Spleen (tissue), 13 donors: ENCODE data around the gene MXD3. TPM values are rescaled to one million over a fixed set of nuclear protein-coding genes. Genes with fewer than 3 reads are reported as not detected.
A peak's percentile ranks its signal among the peaks of the same experiment; 100 is the strongest.
"Not testable (repeated sequence)": the region's sequence is repeated elsewhere in the genome, so short reads cannot be mapped to it uniquely, and the experiment has no call there.

Experiments
- DNase-seq: peaks from one replicate; pipeline ENCODE4 v3.0.0-alpha.2; 2020
- H3K27ac ChIP-seq, 8 donors: fragments of 200-600 bp; sonication (generic) in 7 of 8; 1 replicate in 4 of 8; 2 replicates in 4 of 8; pipeline versions ENCODE4 v1.5.0 to v1.8.0; 2016 to 2021; ENCODE audit warnings: inconsistent platforms in 4 of 8, mild to moderate bottlenecking in 4 of 8, moderate library complexity in 1 of 8
- H3K27me3 ChIP-seq, 7 donors: fragments of 200-600 bp; sonication (generic) in 6 of 7; replicated peaks in 1 of 7; 1 replicate in 4 of 7; 2 replicates in 3 of 7; pipeline versions ENCODE4 v1.5.0 to v1.8.0; 2016 to 2021; ENCODE audit warnings: inconsistent platforms in 3 of 7, mild to moderate bottlenecking in 1 of 7
- H3K36me3 ChIP-seq, 6 donors: fragments of 200-600 bp; sonication (generic) in 5 of 6; 1 replicate in 4 of 6; 2 replicates in 2 of 6; pipeline versions ENCODE4 v1.5.0 to v1.8.0; 2016 to 2021; ENCODE audit warnings: inconsistent platforms in 2 of 6
- H3K4me1 ChIP-seq, 6 donors: fragments of 200-600 bp; sonication (generic) in 5 of 6; 1 replicate in 3 of 6; 2 replicates in 3 of 6; pipeline versions ENCODE4 v1.5.0 to v1.8.0; 2016 to 2021; ENCODE audit warnings: inconsistent platforms in 3 of 6
- H3K4me3 ChIP-seq, 8 donors: fragments of 200-600 bp; sonication (generic) in 7 of 8; 1 replicate in 4 of 8; 2 replicates in 4 of 8; pipeline versions ENCODE4 v1.5.0 to v1.8.0; 2016 to 2021; ENCODE audit warnings: inconsistent platforms in 4 of 8, mild to moderate bottlenecking in 4 of 8, moderate library complexity in 2 of 8
- H3K9me3 ChIP-seq, 8 donors: fragments of 200-600 bp; sonication (generic) in 7 of 8; 1 replicate in 4 of 8; 2 replicates in 4 of 8; pipeline versions ENCODE4 v1.5.0 to v1.8.0; 2016 to 2021; ENCODE audit warnings: inconsistent platforms in 4 of 8
- POLR2A ChIP-seq, 3 donors: fragments of 450-650 bp; IDR thresholded peaks; one replicate each; pipeline ENCODE4 v1.5.1; 2017; ENCODE audit warnings: antibody characterized with exemption in 3 of 3, mild to moderate bottlenecking in 1 of 3
- POLR2AphosphoS5 ChIP-seq, 3 donors: sonication (generic); formaldehyde crosslinking; IDR thresholded peaks; one replicate each; pipeline ENCODE4 v1.5.1; 2017; ENCODE audit warnings: antibody characterized with exemption in 3 of 3
- WGBS, 5 donors: extraction: QIAGEN DNeasy Blood & Tissue Kit in 3 of 5; methylation state at CpG; one replicate each; pipeline versions ENCODE4 v1.1.5 to v1.1.7; 2013 to 2018; 5-methylcytosine and 5-hydroxymethylcytosine counted together
- intact Hi-C: fragments of 100-400 bp; cut with DNase I; formaldehyde crosslinking; loops from one replicate; pipeline ENCODE4 v1.15.0; 2023; ENCODE audit warnings: low total_unique reads
- long read RNA-seq, 2 donors: transcript quantifications; one replicate each; lab custom pipeline, GENCODE V29; 2026
- polyA plus RNA-seq, 3 donors: library from polyadenylated mRNA; stranded (reverse); fragments of 200-250 nt; gene quantifications; one replicate each; pipeline ENCODE4 v1.2.1, GENCODE V29; 2013
- total RNA-seq, 7 donors: library from RNA; depleted of rRNA in 3 of 7; stranded (reverse); fragments of >200 nt in 3 of 7; fragmentation: NEBNext Ultra II Directional in 4 of 7; extraction: Animal tissue kit (Norgen Biotek cat#: 25700) in 4 of 7; gene quantifications; one replicate each; pipeline versions ENCODE4 v1.1.0 to v1.2.1, GENCODE V29; 2016 to 2021
- TF ChIP-seq, protein P1 (sequence below), 11 experiments: fragments of 200-600 bp in 7 of 11; fragments of 450-650 bp in 4 of 11; sonication (generic) in 4 of 11; IDR thresholded peaks in 8 of 11; conservative IDR thresholded peaks in 3 of 11; 1 replicate in 7 of 11; 2 replicates in 4 of 11; pipeline versions ENCODE4 v1.4.0 to v1.8.0; 2016 to 2021; ENCODE audit warnings: antibody characterized with exemption in 11 of 11, inconsistent platforms in 4 of 11, mild to moderate bottlenecking in 1 of 11
- donor health status: healthy with polysubstance abuse.
- donor health status: DM: no; HTN: no; CAD: no; lungs with moderate emphysema.
- donor health status: DM: no; HTN: no; CAD: no.
- donor health status: Bipolar disorder and iron deficiency.
- donor health status: healthy.
- donor health status: DM: no; HTN: no; CAD: no.
- donor health status: DM: yes; HTN: yes; CAD: no.

MXD3 gene, protein sequence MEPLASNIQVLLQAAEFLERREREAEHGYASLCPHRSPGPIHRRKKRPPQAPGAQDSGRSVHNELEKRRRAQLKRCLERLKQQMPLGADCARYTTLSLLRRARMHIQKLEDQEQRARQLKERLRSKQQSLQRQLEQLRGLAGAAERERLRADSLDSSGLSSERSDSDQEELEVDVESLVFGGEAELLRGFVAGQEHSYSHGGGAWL
- total RNA-seq (10 to 100 TPM; 19.3 to 80.7 (median 26.7) TPM), polyA plus RNA-seq (10 to 100 TPM; 25.9 to 32.5 (median 26.2) TPM)
- long read RNA-seq, donor 1, partial matches to known transcripts = 248 of 251 reads
- long read RNA-seq, donor 1, other reads (novel, unspliced or antisense) = 0 of 251 reads
- long read RNA-seq, donor 2, partial matches to known transcripts = 0 of 5 reads
- long read RNA-seq, donor 2, other reads (novel, unspliced or antisense) = 0 of 5 reads

DNA sequence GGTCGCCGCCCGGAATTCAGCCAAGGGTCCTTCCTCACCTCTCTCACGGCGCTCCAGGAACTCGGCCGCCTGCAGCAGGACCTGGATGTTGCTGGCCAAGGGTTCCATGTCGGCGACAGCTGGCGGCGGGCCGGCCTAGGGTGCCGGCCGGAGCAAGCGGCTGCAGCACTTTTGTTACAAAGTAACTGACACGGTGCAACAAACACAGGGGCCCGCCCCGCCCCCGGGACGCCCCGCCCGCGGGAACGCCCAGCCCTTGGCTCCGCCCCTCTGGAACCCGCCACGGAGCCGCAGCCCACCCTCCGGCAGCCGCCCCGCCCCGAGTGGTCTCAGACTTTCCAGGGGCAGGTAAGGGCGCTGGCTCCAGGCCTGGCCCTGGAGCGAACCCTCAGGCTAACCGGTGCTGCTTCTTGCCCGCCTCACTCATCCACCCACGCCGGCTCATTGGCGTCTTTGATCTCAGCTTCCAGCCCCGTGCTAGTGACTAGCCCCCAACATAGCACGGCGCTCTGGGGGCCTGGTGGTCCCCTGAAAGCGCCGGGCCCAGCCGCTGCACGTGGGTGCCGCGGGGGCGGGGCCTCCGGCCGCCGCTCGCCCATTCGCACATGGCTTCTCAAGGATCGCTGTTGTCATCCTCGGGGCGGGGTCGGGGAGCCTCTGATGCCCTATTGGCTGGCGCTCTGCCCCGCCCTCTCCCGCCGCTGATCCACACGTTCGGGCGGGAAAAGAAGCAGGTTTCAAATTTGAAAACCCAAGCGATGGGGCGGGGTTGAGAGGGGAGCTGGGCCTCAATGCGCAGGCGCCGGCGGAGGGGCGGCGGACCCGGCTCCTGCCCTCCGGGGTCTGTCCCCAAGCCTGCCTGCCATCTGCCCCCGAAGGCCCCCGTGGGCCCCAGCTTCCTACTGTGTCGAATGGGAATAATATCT is at the start of gene MXD3:
Gene MXD3 (minus strand): TSS at position 176 of the 926 bp plus-strand sequence. CDS start 68 bp downstream, at position 108.
- intact Hi-C loops = loop anchor here (10.0 kb wide), 2 partner anchors 53 to 143 kb away; no protein-coding TSS in a partner anchor
- Histone ChIP-seq H3K27me3 (no peaks in the 10 kb centered on the region), H3K36me3 (peaks cover 0 to 29% (median 6%) of the 10 kb centered on the region in 6 donors), H3K4me1 (peaks cover 34 to 85% (median 71%) of the 10 kb centered on the region in 6 donors), H3K4me3 (peak within 1 kb of the TSS; percentile 35 to 89 (median 70)), H3K27ac (peak within 1 kb of the TSS in 7 of 8 donors; percentile 36 to 94 (median 87)), H3K9me3 (no peaks in the 10 kb centered on the region)
- TF ChIP-seq POLR2A (IDR thresholded peaks at IDR 0.05) (no peak), POLR2AphosphoS5 (IDR thresholded peaks at IDR 0.05) (peak; percentile 51 to 79 (median 63))
- TF ChIP-seq, protein P1, sequence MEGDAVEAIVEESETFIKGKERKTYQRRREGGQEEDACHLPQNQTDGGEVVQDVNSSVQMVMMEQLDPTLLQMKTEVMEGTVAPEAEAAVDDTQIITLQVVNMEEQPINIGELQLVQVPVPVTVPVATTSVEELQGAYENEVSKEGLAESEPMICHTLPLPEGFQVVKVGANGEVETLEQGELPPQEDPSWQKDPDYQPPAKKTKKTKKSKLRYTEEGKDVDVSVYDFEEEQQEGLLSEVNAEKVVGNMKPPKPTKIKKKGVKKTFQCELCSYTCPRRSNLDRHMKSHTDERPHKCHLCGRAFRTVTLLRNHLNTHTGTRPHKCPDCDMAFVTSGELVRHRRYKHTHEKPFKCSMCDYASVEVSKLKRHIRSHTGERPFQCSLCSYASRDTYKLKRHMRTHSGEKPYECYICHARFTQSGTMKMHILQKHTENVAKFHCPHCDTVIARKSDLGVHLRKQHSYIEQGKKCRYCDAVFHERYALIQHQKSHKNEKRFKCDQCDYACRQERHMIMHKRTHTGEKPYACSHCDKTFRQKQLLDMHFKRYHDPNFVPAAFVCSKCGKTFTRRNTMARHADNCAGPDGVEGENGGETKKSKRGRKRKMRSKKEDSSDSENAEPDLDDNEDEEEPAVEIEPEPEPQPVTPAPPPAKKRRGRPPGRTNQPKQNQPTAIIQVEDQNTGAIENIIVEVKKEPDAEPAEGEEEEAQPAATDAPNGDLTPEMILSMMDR (IDR thresholded peaks at IDR 0.05 in 8 of 11, conservative IDR thresholded peaks at IDR 0.05 in 3 of 11) = no peak
- DNase-seq = peak; percentile 97
- WGBS, 5 donors = 0 to 1% (median 0%) methylated on average over 26 to 78 of the region's 78 CpGs

DNA sequence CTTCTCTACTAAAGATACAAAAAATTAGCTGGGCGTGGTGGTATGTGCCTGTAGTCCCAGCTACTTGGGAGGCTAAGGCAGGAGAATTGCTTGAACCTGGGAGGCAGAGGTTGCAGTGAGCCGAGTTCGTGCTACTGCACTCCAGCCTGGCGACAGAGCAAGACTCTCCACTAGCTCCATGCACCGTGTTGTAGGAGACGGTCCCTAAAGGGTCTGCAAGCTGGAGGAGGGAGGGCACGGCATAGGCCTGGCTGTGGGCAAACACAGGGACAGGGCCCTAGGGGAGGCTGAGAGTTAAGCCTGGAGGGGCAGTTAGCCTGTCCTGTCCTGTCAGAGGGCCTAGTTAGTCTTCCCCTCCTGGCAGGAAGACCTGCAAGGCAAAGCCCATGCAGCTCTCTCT is 49.0 kb upstream of the MXD3 start:
- H3K9me3 ChIP-seq, H3K27me3 ChIP-seq, DNase-seq: not testable (repeated sequence)
- peaks cover 44 to 100% (median 86%) of the 10 kb centered on the region in 6 donors for H3K4me1 ChIP-seq
- H3K4me3 ChIP-seq = peak overlapping the region in 1 of 8 donors; percentile 76
- H3K27ac ChIP-seq = peak overlapping the region in 6 of 8 donors; percentile 63 to 92 (median 81)
- peaks cover 0 to 12% (median 2%) of the 10 kb centered on the region in 6 donors for H3K36me3 ChIP-seq
- WGBS, 5 donors = 88 to 95% (median 90%) methylated on average over 6 to 7 of the region's 7 CpGs
- intact Hi-C loops = loop anchor here (10.0 kb wide), 1 partner anchor 46 kb away; the partner anchor contains the start of gene MXD3

DNA sequence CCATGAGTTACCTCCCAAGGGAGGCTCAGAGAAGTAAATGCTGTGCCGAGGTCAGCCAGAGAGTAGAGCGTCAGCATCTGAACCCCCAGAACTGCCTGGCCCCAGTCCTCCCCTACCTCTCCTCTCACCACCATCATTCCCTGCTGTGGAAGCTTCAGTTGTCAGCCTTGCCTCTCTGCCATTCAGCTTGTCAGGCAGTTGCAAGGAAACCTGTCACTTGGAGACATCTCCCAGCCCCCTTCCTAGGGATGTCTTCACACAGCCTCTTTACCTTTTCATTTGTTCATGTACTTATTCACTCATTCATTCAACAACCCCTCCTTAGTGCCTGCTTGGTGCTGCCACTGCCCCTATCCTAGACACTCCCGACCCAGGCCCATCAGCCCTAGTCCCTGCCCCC is 48.2 kb upstream of the MXD3 start:
- Histone ChIP-seq H3K4me3 (peak overlapping the region in 3 of 8 donors; percentile 67 to 97 (median 85)), H3K27me3 (no peaks in the 10 kb centered on the region), H3K4me1 (peaks cover 44 to 100% (median 85%) of the 10 kb centered on the region in 6 donors), H3K27ac (peak overlapping the region in 4 of 8 donors; percentile 89 to 92 (median 90)), H3K9me3 (peaks cover 0 to 5% (median 0%) of the 10 kb centered on the region in 8 donors), H3K36me3 (peaks cover 0 to 3% (median 1%) of the 10 kb centered on the region in 6 donors)
- TF ChIP-seq, protein P1 (IDR thresholded peaks at IDR 0.05 in 8 of 11, conservative IDR thresholded peaks at IDR 0.05 in 3 of 11) = no peak
- TF ChIP-seq POLR2A (IDR thresholded peaks at IDR 0.05) (no peak), POLR2AphosphoS5 (IDR thresholded peaks at IDR 0.05) (no peak)
- WGBS, 5 donors = 75 to 92% (median 87%) methylated on average over 2 to 3 of the region's 3 CpGs
- intact Hi-C loops = loop anchor here (10.0 kb wide), 1 partner anchor 45 kb away; the partner anchor contains the start of gene MXD3
- DNase-seq = no peak

DNA sequence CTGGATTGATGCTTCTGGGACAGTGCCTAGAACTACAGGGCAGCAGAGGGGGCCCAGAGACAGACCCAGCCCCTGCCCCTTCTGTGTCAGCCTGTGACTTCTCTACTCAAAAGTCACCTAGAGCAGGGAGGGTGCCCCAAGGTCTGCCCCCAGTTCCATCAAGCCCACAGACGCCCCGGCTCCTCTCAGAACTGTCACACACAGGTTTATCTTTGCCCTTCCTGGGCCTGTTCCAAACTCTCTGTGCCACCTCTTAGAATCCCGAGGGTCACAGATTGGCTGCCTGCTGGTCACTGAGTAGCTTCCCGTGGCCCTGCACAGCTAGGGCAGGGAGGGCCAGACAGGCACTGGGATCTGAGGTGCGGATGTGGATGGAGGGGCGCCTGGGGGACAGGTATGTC is 47.8 kb upstream of the MXD3 start:
- 71 to 82% (median 80%) methylated on average over 4 to 6 of the region's 6 CpGs for WGBS, 5 donors
- TF ChIP-seq POLR2AphosphoS5 (IDR thresholded peaks at IDR 0.05) (no peak), POLR2A (IDR thresholded peaks at IDR 0.05) (no peak)
- TF ChIP-seq, protein P1 (IDR thresholded peaks at IDR 0.05 in 8 of 11, conservative IDR thresholded peaks at IDR 0.05 in 3 of 11) = no peak
- peaks cover 0 to 5% (median 0%) of the 10 kb centered on the region in 8 donors for H3K9me3 ChIP-seq
- intact Hi-C loops = no loop called here
- H3K4me1 ChIP-seq = peaks cover 44 to 100% (median 83%) of the 10 kb centered on the region in 6 donors
- H3K27me3 ChIP-seq = no peaks in the 10 kb centered on the region
- H3K36me3 ChIP-seq = no peaks in the 10 kb centered on the region
- H3K4me3 ChIP-seq = peak overlapping the region in 4 of 8 donors; percentile 67 to 97 (median 84)
- no peak for DNase-seq
- peak overlapping the region in 4 of 8 donors; percentile 89 to 92 (median 90) for H3K27ac ChIP-seq
